AG09309 (cell line): ENCODE results near the gene GP1BA.

ENCODE experiments used
- DNase-seq: peaks from one replicate; pipeline ENCODE4 v3.0.0-alpha.2; 2010; ENCODE audit warnings: low read depth
- H3K4me3 ChIP-seq: 2 replicates; pipeline ENCODE4 v1.5.1; 2011; ENCODE audit warnings: mild to moderate bottlenecking, low read depth, low read length, moderate library complexity; ENCODE audit not compliant: control insufficient read depth
- TF ChIP-seq, protein P1 (sequence below): IDR thresholded peaks from 2 replicates; pipeline ENCODE4 v1.5.1; 2011; ENCODE audit warnings: mild to moderate bottlenecking, low read depth, low read length, inconsistent platforms; ENCODE audit not compliant: insufficient read depth, control insufficient read depth; ENCODE audit errors: missing control alignments

GP1BA gene

DNA sequence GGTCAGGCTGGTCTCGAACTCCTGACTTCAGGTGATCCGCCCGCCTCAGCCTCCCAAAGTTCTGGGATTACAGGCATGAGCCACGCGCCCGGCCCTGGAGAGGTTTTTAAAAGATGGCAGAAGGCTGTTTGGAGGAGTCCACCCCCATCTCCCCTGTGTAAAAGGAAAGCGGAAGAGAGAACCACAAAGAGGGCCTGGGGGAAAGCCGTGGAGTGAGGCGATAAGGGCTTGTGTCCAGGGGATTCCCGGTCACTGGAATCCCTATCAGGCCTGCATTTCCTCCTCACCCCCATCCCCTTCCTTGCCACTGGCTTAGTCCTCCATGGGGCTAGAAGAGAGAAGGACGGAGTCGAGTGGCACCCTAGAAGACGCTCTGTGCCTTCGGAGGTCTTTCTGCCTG is at the start of gene GP1BA:
TSS of gene GP1BA (plus strand) at position 315 of the 400 bp plus-strand sequence. CDS start 328 bp downstream, outside the sequence.
- TF ChIP-seq, protein P1, sequence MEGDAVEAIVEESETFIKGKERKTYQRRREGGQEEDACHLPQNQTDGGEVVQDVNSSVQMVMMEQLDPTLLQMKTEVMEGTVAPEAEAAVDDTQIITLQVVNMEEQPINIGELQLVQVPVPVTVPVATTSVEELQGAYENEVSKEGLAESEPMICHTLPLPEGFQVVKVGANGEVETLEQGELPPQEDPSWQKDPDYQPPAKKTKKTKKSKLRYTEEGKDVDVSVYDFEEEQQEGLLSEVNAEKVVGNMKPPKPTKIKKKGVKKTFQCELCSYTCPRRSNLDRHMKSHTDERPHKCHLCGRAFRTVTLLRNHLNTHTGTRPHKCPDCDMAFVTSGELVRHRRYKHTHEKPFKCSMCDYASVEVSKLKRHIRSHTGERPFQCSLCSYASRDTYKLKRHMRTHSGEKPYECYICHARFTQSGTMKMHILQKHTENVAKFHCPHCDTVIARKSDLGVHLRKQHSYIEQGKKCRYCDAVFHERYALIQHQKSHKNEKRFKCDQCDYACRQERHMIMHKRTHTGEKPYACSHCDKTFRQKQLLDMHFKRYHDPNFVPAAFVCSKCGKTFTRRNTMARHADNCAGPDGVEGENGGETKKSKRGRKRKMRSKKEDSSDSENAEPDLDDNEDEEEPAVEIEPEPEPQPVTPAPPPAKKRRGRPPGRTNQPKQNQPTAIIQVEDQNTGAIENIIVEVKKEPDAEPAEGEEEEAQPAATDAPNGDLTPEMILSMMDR, result no peak
- no peak within 1 kb of the TSS for H3K4me3 ChIP-seq
- DNase-seq, result no peak

DNA sequence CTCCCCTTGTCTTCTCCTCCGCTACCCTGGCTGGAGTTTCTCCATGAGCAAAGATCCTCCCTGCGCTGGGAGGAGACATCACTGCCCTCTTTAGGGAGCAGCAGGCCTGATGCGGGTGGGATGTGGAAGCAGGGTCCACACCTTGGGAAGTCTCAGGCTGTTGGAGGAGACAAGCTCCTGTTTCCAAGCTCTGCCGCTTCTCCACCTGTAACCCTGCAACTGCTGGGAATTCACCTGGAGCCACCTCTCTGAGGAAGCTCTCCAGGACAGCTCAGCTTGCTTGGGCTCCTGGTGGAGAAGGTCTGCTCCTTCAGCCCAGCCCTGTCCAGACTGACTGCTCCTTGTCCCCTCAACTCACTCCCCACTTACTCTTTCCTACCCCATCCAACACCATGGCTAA is 47.6 kb upstream of the GP1BA start:
- TF ChIP-seq, protein P1, result no peak
- no peak overlapping the region for H3K4me3 ChIP-seq
- DNase-seq, result no peak

DNA sequence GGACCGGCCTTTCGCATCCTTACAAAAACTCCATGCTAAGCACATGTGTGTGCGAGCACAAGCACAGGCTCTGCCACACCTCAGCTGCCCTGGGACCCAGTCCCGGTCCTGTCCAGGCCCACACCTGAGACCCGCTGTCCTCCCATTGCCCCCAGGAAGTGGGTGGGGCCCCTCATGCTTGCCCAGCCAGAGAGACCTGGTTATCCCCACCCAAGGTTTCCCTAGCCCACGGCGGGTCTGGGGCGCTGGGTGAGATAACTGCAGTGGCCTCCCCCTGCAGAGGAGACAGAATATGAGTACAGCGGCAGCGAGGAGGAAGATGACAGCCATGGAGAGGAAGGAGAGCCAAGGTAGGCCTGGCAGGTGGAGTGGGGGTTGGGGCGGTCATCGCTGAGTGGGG is 45.2 kb upstream of the GP1BA start:
- DNase-seq, result no peak
- no peak overlapping the region for H3K4me3 ChIP-seq
- TF ChIP-seq, protein P1, result no peak

DNA sequence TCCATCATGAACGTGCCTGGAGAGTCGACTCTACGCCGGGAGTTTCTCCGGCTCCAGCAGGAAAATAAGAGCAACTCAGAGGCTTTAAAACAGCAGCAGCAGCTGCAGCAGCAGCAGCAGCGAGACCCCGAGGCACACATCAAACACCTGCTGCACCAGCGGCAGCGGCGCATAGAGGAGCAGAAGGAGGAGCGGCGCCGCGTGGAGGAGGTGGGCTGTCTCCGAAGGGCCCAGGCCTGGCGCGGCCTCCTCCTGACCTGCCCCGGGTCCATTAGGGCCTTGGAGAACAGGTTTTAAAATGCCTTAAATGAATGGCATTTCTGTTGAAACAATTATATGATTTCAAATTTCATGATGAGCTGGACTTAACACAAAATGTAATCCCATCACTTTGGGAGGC is 44.5 kb upstream of the GP1BA start:
- no peak overlapping the region for H3K4me3 ChIP-seq
- TF ChIP-seq, protein P1, result no peak
- no peak for DNase-seq

DNA sequence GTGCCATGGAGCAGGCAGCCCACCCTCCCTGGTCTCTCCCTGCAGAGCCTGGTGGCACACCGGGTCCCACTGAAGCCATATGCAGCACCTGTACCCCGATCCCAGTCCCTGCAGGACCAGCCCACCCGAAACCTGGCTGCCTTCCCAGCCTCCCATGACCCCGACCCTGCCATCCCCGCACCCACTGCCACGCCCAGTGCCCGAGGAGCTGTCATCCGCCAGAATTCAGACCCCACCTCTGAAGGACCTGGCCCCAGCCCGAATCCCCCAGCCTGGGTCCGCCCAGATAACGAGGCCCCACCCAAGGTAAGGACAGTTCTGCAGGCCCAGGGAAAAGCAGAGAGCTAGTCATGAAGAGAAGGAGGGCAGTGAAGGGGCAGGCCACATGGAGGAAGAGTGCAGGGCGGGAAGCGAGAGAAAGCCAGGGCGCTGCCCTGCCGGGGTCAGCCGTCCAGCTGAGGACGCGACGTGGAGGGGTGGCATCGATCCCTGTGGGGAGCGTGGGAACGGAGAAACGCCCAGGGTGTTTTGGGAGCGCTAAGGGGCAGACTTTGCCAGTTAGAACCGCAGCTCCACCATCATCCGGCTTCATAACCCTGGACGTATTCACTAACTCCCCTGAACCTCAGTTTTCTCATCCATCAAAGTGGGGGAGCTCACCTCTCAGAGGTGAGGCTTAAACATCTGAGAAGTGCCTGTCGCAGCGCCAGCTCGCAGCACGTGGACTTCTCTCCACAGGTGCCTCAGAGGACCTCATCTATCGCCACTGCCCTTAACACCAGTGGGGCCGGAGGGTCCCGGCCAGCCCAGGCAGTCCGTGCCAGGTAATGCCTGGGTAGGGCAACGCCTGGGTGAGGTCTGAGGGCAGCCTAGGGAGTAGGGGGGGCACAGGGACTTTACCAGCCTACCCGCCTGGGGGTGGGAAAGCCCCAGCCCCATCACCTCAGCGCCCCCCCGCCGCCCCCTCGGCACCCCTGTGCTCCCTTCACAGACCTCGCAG is 40.4 kb upstream of the GP1BA start:
- no peak overlapping the region for H3K4me3 ChIP-seq
- TF ChIP-seq, protein P1, result no peak
- no peak for DNase-seq

DNA sequence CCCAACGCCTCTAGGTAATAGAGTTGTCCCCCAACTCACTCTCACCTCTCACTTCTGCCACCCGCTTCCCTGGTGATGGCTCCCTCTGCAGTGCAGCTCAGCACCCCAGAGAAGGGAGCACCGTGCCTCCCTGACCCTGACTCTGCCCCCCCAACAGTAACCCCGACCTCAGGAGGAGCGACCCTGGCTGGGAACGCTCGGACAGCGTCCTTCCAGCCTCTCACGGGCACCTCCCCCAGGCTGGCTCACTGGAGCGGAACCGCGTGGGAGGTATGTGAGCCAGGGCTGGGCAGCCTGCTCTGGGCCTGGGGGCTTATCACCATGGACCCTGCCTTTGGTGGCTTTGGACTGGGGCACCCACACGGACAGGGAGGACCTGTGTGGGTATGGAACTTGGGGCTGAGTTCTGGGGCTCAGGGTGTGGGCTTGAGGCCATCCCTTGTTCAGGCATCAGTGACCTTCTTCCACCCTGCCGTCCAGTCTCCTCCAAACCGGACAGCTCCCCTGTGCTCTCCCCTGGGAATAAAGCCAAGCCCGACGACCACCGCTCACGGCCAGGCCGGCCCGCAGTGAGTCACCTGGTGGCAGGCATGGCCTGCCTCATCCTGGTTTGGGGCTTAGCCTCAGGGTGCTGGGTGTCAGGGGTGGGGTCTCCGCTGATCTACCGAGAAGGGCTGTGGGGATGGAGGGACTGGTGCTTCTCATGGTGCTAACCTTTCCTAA is 39.4 kb upstream of the GP1BA start:
- no peak for DNase-seq
- no peak overlapping the region for H3K4me3 ChIP-seq
- TF ChIP-seq, protein P1, result no peak
